HG03064 (cell line): ENCODE measurements around the gene VPS29.
"Not testable (repeated sequence)": the region's sequence is repeated elsewhere in the genome, so short reads cannot be mapped to it uniquely, and the experiment has no call there.

ENCODE experiments used
- ATAC-seq: cut with Tn5 transposase; IDR thresholded peaks from one replicate; pipeline ENCODE4 v1.9.1; 2021; ENCODE audit warnings: low read depth; ENCODE audit not compliant: unreplicated experiment

Gene VPS29

GRCh38 chr12:110501752-110502738 lies at the start of gene VPS29, which contains the start of gene RAD9B:
VPS29 (minus strand) TSS chr12:110502111; CDS start chr12:110502051, 60 bp downstream.
RAD9B (plus strand) TSS chr12:110502331; CDS start chr12:110502338, 7 bp downstream.
- peak; percentile 91 for ATAC-seq

- no peak for ATAC-seq
These were observed 49.1 kb upstream of the VPS29 start for GRCh38 chr12:110550981-110551380.

GRCh38 chr12:110549716-110550115 lies 47.8 kb upstream of the VPS29 start:
- ATAC-seq = no peak

GRCh38 chr12:110548678-110549077 lies 46.8 kb upstream of the VPS29 start:
- no peak for ATAC-seq

GRCh38 chr12:110547090-110547489 lies 45.2 kb upstream of the VPS29 start:
- ATAC-seq = no peak

GRCh38 chr12:110546339-110546738 lies 44.4 kb upstream of the VPS29 start:
- ATAC-seq = no peak

GRCh38 chr12:110545812-110546211 lies 43.9 kb upstream of the VPS29 start:
- no peak for ATAC-seq

- not testable (repeated sequence) for ATAC-seq
These were observed 43.3 kb upstream of the VPS29 start for GRCh38 chr12:110545259-110545658.

- ATAC-seq = no peak
These were observed 42.1 kb upstream of the VPS29 start for GRCh38 chr12:110543965-110544364.

GRCh38 chr12:110543252-110543959 lies 41.5 kb upstream of the VPS29 start:
- no peak for ATAC-seq

- ATAC-seq = no peak
These were observed 38.1 kb upstream of the VPS29 start for GRCh38 chr12:110540048-110540447.

- ATAC-seq = no peak
These were observed 37.1 kb upstream of the VPS29 start for GRCh38 chr12:110538869-110539622.

GRCh38 chr12:110537605-110538409 lies 35.9 kb upstream of the VPS29 start:
- ATAC-seq = no peak

- ATAC-seq = no peak
These were observed 35.1 kb upstream of the VPS29 start for GRCh38 chr12:110536834-110537604.

GRCh38 chr12:110534811-110535210 lies 32.9 kb upstream of the VPS29 start:
- ATAC-seq = no peak

GRCh38 chr12:110533607-110534006 lies 31.7 kb upstream of the VPS29 start:
- ATAC-seq = no peak

- no peak for ATAC-seq
These were observed 30.7 kb upstream of the VPS29 start for GRCh38 chr12:110532644-110533043.

- ATAC-seq = peak; percentile 84
These were observed 29.9 kb upstream of the VPS29 start for GRCh38 chr12:110531741-110532333.

GRCh38 chr12:110530511-110530910 lies 28.6 kb upstream of the VPS29 start:
- ATAC-seq = no peak
